ENCODE measurements around the gene RTP3.

The RTP3 gene

GRCh38 chr3:46466871-46467403 is 30.8 kb upstream of the RTP3 start:
- Histone ChIP-seq H3K36me3 (no peaks in the 10 kb centered on the region), H3K4me3 (ENCODE audit: low read depth, low read length) (no peak overlapping the region), H3K27me3 (peaks cover 4% of the 10 kb centered on the region; the same call in 1 of the 2 replicates), H3K9me3 (no peaks in the 10 kb centered on the region), H3K4me1 (no peaks in the 10 kb centered on the region)
- no peak for TF ChIP-seq CTCF (IDR thresholded peaks at IDR 0.05; ENCODE audit: low read depth, low read length)
- DNase-seq, result no peak

- no peak for TF ChIP-seq CTCF (IDR thresholded peaks at IDR 0.05; ENCODE audit: low read depth, low read length)
- H3K4me1 ChIP-seq, result no peaks in the 10 kb centered on the region
- H3K9me3 ChIP-seq, result no peaks in the 10 kb centered on the region
- no peak overlapping the region for H3K4me3 ChIP-seq (ENCODE audit: low read depth, low read length)
- peaks cover 4% of the 10 kb centered on the region; the same call in 1 of the 2 replicates for H3K27me3 ChIP-seq
- H3K36me3 ChIP-seq, result no peaks in the 10 kb centered on the region
- no peak for DNase-seq
These were observed 30.2 kb upstream of the RTP3 start for GRCh38 chr3:46467562-46467961.

GRCh38 chr3:46468753-46469600 is 28.8 kb upstream of the RTP3 start:
- H3K4me3 ChIP-seq (ENCODE audit: low read depth, low read length), result no peak overlapping the region
- H3K9me3 ChIP-seq, result no peaks in the 10 kb centered on the region
- no peak for TF ChIP-seq CTCF (IDR thresholded peaks at IDR 0.05; ENCODE audit: low read depth, low read length)
- no peak for DNase-seq
- H3K4me1 ChIP-seq, result no peaks in the 10 kb centered on the region
- H3K36me3 ChIP-seq, result no peaks in the 10 kb centered on the region
- H3K27me3 ChIP-seq, result 0 out of 2 replicates have a peak, but pooled peaks cover 4% of the 10 kb centered on the region

GRCh38 chr3:46469680-46470357 is 28.0 kb upstream of the RTP3 start:
- no peak for TF ChIP-seq CTCF (IDR thresholded peaks at IDR 0.05; ENCODE audit: low read depth, low read length)
- no peak for DNase-seq
- H3K27me3 ChIP-seq, result 0 out of 2 replicates have a peak, but pooled peaks cover 2% of the 10 kb centered on the region

GRCh38 chr3:46470831-46471230 is 26.9 kb upstream of the RTP3 start:
- no peaks in the 10 kb centered on the region for H3K9me3 ChIP-seq
- DNase-seq, result no peak
- H3K4me3 ChIP-seq (ENCODE audit: low read depth, low read length), result no peak overlapping the region
- no peaks in the 10 kb centered on the region for H3K4me1 ChIP-seq
- H3K36me3 ChIP-seq, result no peaks in the 10 kb centered on the region
- TF ChIP-seq CTCF (IDR thresholded peaks at IDR 0.05; ENCODE audit: low read depth, low read length), result no peak
- H3K27me3 ChIP-seq, result no peaks in the 10 kb centered on the region

More at GRCh38 chr3:46469680-46470357, 28.0 kb upstream of the RTP3 start:
- Histone ChIP-seq H3K4me1 (no peaks in the 10 kb centered on the region), H3K36me3 (no peaks in the 10 kb centered on the region), H3K4me3 (ENCODE audit: low read depth, low read length) (no peak overlapping the region), H3K9me3 (no peaks in the 10 kb centered on the region)
